ENCODE data around the gene CAVIN1. TPM values are rescaled to one million over a fixed set of nuclear protein-coding genes. Genes with fewer than 3 reads are reported as not detected.
A peak's percentile ranks its signal among the peaks of the same experiment; 100 is the strongest.
"Not testable (repeated sequence)": the region's sequence is repeated elsewhere in the genome, so short reads cannot be mapped to it uniquely, and the experiment has no call there.

CAVIN1 gene
- polyA plus RNA-seq, 1 experiment, result 326 TPM

GRCh38 chr17:42394838-42395237, 28.2 kb downstream of the CAVIN1 start:
- H3K27me3 ChIP-seq (ENCODE audit: control insufficient read depth, insufficient read depth, low read length), result no peaks in the 10 kb centered on the region
- CTCF ChIA-PET, result interaction anchor here (1.2 kb wide), 1 partner anchor 11 kb away, joined by 4 read pairs; no protein-coding TSS in a partner anchor
- POLR2A ChIA-PET, result no interaction called here

GRCh38 chr17:42392692-42393415, 30.2 kb downstream of the CAVIN1 start:
- POLR2A ChIA-PET, result no interaction called here
- TF ChIP-seq CTCF (IDR thresholded peaks at IDR 0.05; ENCODE audit: low read depth, low read length), result no peak

More at GRCh38 chr17:42394838-42395237, 28.2 kb downstream of the CAVIN1 start:
- DNase-seq (ENCODE audit: low read depth, low spot score), result no peak
- Histone ChIP-seq H3K9me3 (ENCODE audit: control insufficient read depth, insufficient read depth, low read length) (no peaks in the 10 kb centered on the region), H3K27ac (ENCODE audit: low read depth, low read length) (no peak overlapping the region), H3K4me3 (ENCODE audit: low read depth, low read length) (no peak overlapping the region)
- TF ChIP-seq CTCF (IDR thresholded peaks at IDR 0.05; ENCODE audit: low read depth, low read length), result no peak

GRCh38 chr17:42391439-42391838, 31.6 kb downstream of the CAVIN1 start:
- CTCF ChIA-PET, result interaction anchor here (0.7 to 2.1 kb wide), 2 partner anchors 15 to 37 kb away, joined by 3 to 8 read pairs; no protein-coding TSS in a partner anchor
- POLR2A ChIA-PET; H3K27ac ChIP-seq (ENCODE audit: low read depth, low read length); H3K27me3 ChIP-seq (ENCODE audit: control insufficient read depth, insufficient read depth, low read length); H3K4me3 ChIP-seq (ENCODE audit: low read depth, low read length); H3K9me3 ChIP-seq (ENCODE audit: control insufficient read depth, insufficient read depth, low read length); DNase-seq (ENCODE audit: low read depth, low spot score): not testable (repeated sequence)

More at GRCh38 chr17:42392692-42393415, 30.2 kb downstream of the CAVIN1 start:
- DNase-seq (ENCODE audit: low read depth, low spot score), result no peak
- CTCF ChIA-PET, result interaction anchor here (2.1 kb wide), 1 partner anchor 14 kb away, joined by 8 read pairs; no protein-coding TSS in a partner anchor
- Histone ChIP-seq H3K27me3 (ENCODE audit: control insufficient read depth, insufficient read depth, low read length) (no peaks in the 10 kb centered on the region), H3K27ac (ENCODE audit: low read depth, low read length) (no peak overlapping the region), H3K9me3 (ENCODE audit: control insufficient read depth, insufficient read depth, low read length) (peaks cover 1% of the 10 kb centered on the region; the same call in 1 of the 2 replicates), H3K4me3 (ENCODE audit: low read depth, low read length) (no peak overlapping the region)

DNA sequence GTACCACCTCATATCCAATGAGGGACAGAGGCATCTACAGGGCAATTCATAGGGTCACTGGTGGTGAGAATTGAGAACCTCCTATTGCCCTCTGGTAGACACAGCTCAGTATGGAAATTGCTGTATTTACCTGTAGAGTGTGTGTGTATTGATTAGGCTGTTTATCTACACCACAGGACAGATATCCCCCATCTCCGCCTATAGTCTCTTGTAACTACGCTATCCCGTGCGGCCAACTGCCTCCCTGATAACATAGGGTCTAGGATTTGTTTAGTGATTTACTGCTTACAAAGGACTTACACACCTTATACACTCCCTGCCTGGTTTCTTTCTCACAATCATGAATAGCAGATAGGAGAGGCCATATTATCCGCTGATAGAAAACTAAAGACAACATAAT, 33.2 kb downstream of the CAVIN1 start:
- CTCF ChIA-PET, result interaction anchor here (0.7 kb wide), 1 partner anchor 16 kb away, joined by 3 read pairs; no protein-coding TSS in a partner anchor
- Histone ChIP-seq H3K27me3 (ENCODE audit: control insufficient read depth, insufficient read depth, low read length) (no peaks in the 10 kb centered on the region), H3K9me3 (ENCODE audit: control insufficient read depth, insufficient read depth, low read length) (peaks cover 4% of the 10 kb centered on the region; the same call in 1 of the 2 replicates), H3K4me3 (ENCODE audit: low read depth, low read length) (no peak overlapping the region), H3K27ac (ENCODE audit: low read depth, low read length) (no peak overlapping the region)
- DNase-seq (ENCODE audit: low read depth, low spot score), result no peak
- POLR2A ChIA-PET, result interaction anchor here (2.6 kb wide), 1 partner anchor 33 kb away, joined by 25 read pairs; the partner anchor contains the start of gene CAVIN1
- TF ChIP-seq CTCF (IDR thresholded peaks at IDR 0.05; ENCODE audit: low read depth, low read length), result no peak

DNA sequence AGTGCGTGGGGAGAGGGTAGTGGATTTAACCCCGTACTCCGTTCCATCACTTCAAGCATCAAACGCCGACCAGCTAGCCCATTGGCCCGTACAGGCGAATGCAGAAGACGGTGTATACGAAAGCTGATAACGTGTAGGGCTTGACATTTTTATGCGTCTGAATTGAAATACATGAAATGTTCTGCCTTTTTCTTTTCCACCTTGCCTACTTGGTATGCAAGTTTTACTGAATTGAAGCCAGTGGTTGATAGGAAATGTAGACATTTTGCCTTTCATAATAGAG, 34.0 kb downstream of the CAVIN1 start:
- Histone ChIP-seq H3K27ac (ENCODE audit: low read depth, low read length) (peak overlapping the region; percentile 98), H3K4me3 (ENCODE audit: low read depth, low read length) (peak overlapping the region; percentile 55), H3K9me3 (ENCODE audit: control insufficient read depth, insufficient read depth, low read length) (peaks cover 4% of the 10 kb centered on the region; the same call in 1 of the 2 replicates), H3K27me3 (ENCODE audit: control insufficient read depth, insufficient read depth, low read length) (no peaks in the 10 kb centered on the region)
- TF ChIP-seq CTCF (IDR thresholded peaks at IDR 0.05; ENCODE audit: low read depth, low read length), result no peak
- ChIA-PET POLR2A (interaction anchor here (0.6 to 2.6 kb wide), 9 partner anchors 10 to 131 kb away, joined by 3 to 25 read pairs (median 4); partner anchors contain the start of gene CAVIN1), CTCF (interaction anchor here (0.5 to 1.5 kb wide), 9 partner anchors 9 to 138 kb away, joined by 3 to 6 read pairs (median 4); no protein-coding TSS in a partner anchor)
- DNase-seq (ENCODE audit: low read depth, low spot score), result no peak

All from AG04450 (cell line).